ENCODE results near the gene RGS3. TPM values are rescaled to one million over a fixed set of nuclear protein-coding genes. Genes with fewer than 3 reads are reported as not detected.

Gene RGS3
- total RNA-seq, 1 experiment from 2014 or later = 39.4 TPM

DNA sequence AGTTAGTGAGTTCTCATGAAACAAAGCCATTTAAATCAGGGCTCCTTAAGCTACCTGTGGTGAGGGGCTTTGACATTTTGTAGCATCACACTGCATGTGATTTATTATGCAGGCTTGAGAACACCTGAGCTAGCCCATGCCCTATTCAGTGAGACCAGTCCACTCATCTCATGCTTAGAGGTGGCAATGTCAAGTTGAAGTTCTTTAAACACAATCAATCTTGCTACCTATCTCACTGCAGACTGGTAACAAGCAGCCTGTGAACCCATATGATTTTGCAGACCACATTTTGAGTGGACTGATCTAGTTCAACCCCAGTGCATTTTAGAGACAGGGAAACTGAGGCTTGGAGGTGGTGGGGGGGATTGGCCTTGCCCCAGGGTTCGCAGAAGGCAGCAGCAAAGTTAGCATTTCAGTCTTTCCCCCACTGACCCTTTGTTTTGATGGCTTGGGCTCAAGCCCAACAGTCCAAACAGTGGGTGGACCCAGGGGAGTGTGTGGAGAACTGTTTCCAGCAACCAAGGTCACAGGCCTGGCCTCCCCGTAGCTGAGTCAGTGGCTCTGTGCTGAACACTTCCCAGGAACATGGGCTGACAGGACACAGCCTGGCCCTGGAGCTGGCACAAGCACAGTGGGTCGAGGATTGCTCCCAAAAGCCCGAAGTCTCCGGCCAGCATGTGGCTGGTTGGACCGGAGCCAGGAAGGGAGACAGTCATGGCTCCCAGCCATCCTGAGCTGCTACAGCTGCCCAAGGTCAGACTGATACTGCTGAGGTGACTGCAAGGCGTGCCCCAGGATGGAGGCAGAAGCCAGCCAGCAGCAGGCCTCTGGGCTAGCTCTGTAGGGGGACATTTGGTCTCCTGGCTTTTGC lies 95.3 kb downstream of the RGS3 start:
- intact Hi-C loops (cut with micrococcal nuclease) = no loop called here
- no TSS peak for BruUV-seq (replicated peaks)
- no peaks in the 10 kb centered on the region for H3K27me3 ChIP-seq (ENCODE audit: insufficient read depth, low read length)
- TF ChIP-seq POLR2AphosphoS5 (IDR thresholded peaks at IDR 0.05; ENCODE audit: low read depth, low read length) (no peak), SP1 (IDR thresholded peaks at IDR 0.05; ENCODE audit: low read depth) (no peak), YY1 (IDR thresholded peaks at IDR 0.05; ENCODE audit: extremely low read depth, insufficient replicate concordance, low read depth, low read length) (no peak)
- no peak overlapping the region for H3K4me3 ChIP-seq (replicated peaks in 1 of 2; ENCODE audit: low read depth in 1 of 2, low read length in 2 of 2)
- CTCF ChIA-PET = no interaction called here
- no peak overlapping the region for H2AFZ ChIP-seq (ENCODE audit: low read depth, low read length, poor library complexity, severe bottlenecking)
- H3K9me2 ChIP-seq (ENCODE audit: insufficient read depth) = no peaks in the 10 kb centered on the region
- no peak for ATAC-seq
- no peaks in the 10 kb centered on the region for H4K20me1 ChIP-seq (ENCODE audit: insufficient read depth)
- H3K79me2 ChIP-seq (ENCODE audit: insufficient read depth, low read length) = no peaks in the 10 kb centered on the region
- 0 out of 4 replicates have a peak, but pooled peaks cover 0 to 4% of the 10 kb centered on the region in 2 experiments for H3K36me3 ChIP-seq (ENCODE audit: control insufficient read depth in 1 of 2, insufficient read depth in 2 of 2, low read length in 2 of 2)
- H3K4me1 ChIP-seq (ENCODE audit: control insufficient read depth in 1 of 2, insufficient read depth in 2 of 2, low read length in 2 of 2) = no peaks in the 10 kb centered on the region; a peak in 1 of 4 replicates
- DNase-seq (ENCODE audit: low read depth, low spot score) = no peak
- no peak overlapping the region for H3K9ac ChIP-seq (ENCODE audit: low read length)
- no peak overlapping the region for H3K4me2 ChIP-seq (ENCODE audit: low read length)
- H3K9me3 ChIP-seq (ENCODE audit: control insufficient read depth in 1 of 2, insufficient read depth in 1 of 2, low read depth in 1 of 2, low read length in 2 of 2) = no peaks in the 10 kb centered on the region
- RAD21 ChIA-PET (ENCODE audit: low non-redundant PET in 1 of 2, low total read pairs in 2 of 2, uncharacterized antibody in 2 of 2, unreplicated experiment in 2 of 2) = no interaction called here
- no peak overlapping the region for H3K27ac ChIP-seq (ENCODE audit: low read depth, low read length)
- POLR2A ChIA-PET = no interaction called here

DNA sequence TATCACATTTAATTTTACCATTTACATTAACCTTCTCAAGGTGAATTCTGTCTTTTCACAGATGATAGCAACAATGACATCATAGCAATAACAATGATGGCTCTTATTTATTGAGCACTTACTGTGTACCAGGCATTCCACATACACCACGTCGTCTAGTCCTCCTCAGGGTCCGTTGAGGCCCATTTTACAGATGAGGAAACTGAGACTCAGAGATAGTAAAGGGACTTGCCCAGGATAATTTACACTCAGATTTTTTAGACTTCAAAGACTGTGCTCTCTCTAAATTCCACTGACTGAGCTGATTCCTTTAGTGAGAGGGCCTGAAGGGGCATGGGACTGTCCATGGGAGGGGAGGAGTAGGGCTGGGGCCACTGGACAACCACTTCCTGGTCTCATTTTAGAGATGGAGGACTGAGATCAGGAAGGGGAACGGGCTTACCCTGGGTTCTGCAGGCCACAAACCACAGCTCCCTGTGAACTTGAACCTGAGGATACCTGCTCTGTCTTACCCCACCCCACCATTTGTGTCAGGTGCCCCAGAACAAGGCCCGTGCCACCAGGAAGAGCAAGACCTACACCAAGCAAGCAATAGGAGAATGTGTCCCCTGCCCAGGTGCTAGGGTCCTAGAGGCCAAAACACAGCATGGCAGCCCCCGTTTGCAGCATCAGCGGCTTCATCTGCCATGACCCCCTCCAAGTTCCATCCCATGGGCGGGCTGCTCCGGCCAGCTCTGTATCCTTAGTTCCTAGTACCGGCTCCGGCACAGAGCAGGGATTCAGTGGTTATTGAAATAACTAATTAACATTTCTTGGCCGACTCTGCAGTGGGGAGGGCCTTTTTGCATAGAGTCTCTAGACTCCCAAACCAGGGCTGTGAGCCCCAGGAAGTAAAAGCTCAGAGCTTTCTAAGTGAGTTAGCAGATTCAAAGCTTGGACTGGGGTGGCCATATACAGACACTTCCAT lies 96.6 kb downstream of the RGS3 start:
- no peak overlapping the region for H3K9ac ChIP-seq (ENCODE audit: low read length)
- H3K4me2 ChIP-seq (ENCODE audit: low read length) = no peak overlapping the region
- no peaks in the 10 kb centered on the region for H3K9me2 ChIP-seq (ENCODE audit: insufficient read depth)
- no peak overlapping the region for H3K4me3 ChIP-seq (replicated peaks in 1 of 2; ENCODE audit: low read depth in 1 of 2, low read length in 2 of 2)
- intact Hi-C loops (cut with micrococcal nuclease) = no loop called here
- RAD21 ChIA-PET (ENCODE audit: low non-redundant PET in 1 of 2, low total read pairs in 2 of 2, uncharacterized antibody in 2 of 2, unreplicated experiment in 2 of 2) = no interaction called here
- CTCF ChIA-PET = no interaction called here
- no peak overlapping the region for H3K27ac ChIP-seq (ENCODE audit: low read depth, low read length)
- no peaks in the 10 kb centered on the region for H3K9me3 ChIP-seq (ENCODE audit: control insufficient read depth in 1 of 2, insufficient read depth in 1 of 2, low read depth in 1 of 2, low read length in 2 of 2)
- ATAC-seq (no peak), DNase-seq (ENCODE audit: low read depth, low spot score) (no peak)
- H3K36me3 ChIP-seq (ENCODE audit: control insufficient read depth in 1 of 2, insufficient read depth in 2 of 2, low read length in 2 of 2) = 0 out of 4 replicates have a peak, but pooled peaks cover 0 to 4% of the 10 kb centered on the region in 2 experiments
- peaks cover 8 to 11% of the 10 kb centered on the region in 2 experiments; a peak in 3 of 4 replicates for H3K4me1 ChIP-seq (ENCODE audit: control insufficient read depth in 1 of 2, insufficient read depth in 2 of 2, low read length in 2 of 2)
- H3K79me2 ChIP-seq (ENCODE audit: insufficient read depth, low read length) = no peaks in the 10 kb centered on the region
- TF ChIP-seq, protein P1, sequence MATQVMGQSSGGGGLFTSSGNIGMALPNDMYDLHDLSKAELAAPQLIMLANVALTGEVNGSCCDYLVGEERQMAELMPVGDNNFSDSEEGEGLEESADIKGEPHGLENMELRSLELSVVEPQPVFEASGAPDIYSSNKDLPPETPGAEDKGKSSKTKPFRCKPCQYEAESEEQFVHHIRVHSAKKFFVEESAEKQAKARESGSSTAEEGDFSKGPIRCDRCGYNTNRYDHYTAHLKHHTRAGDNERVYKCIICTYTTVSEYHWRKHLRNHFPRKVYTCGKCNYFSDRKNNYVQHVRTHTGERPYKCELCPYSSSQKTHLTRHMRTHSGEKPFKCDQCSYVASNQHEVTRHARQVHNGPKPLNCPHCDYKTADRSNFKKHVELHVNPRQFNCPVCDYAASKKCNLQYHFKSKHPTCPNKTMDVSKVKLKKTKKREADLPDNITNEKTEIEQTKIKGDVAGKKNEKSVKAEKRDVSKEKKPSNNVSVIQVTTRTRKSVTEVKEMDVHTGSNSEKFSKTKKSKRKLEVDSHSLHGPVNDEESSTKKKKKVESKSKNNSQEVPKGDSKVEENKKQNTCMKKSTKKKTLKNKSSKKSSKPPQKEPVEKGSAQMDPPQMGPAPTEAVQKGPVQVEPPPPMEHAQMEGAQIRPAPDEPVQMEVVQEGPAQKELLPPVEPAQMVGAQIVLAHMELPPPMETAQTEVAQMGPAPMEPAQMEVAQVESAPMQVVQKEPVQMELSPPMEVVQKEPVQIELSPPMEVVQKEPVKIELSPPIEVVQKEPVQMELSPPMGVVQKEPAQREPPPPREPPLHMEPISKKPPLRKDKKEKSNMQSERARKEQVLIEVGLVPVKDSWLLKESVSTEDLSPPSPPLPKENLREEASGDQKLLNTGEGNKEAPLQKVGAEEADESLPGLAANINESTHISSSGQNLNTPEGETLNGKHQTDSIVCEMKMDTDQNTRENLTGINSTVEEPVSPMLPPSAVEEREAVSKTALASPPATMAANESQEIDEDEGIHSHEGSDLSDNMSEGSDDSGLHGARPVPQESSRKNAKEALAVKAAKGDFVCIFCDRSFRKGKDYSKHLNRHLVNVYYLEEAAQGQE (IDR thresholded peaks at IDR 0.05; ENCODE audit: low read depth) = no peak
- TF ChIP-seq FOSL1 (IDR thresholded peaks at IDR 0.05; ENCODE audit: low read depth) (no peak), ZNF274 (IDR thresholded peaks at IDR 0.05; ENCODE audit: low read depth, low read length) (no peak), EGR1 (IDR thresholded peaks at IDR 0.05; ENCODE audit: low read depth) (no peak)
- POLR2A ChIA-PET = no interaction called here
- no peak overlapping the region for H2AFZ ChIP-seq (ENCODE audit: low read depth, low read length, poor library complexity, severe bottlenecking)
- no TSS peak for BruUV-seq (replicated peaks)
- no peaks in the 10 kb centered on the region for H4K20me1 ChIP-seq (ENCODE audit: insufficient read depth)
- H3K27me3 ChIP-seq (ENCODE audit: insufficient read depth, low read length) = no peaks in the 10 kb centered on the region
